HG03159 (cell line): ENCODE data around the gene ZNF436.

Experiments used
- ATAC-seq: cut with Tn5 transposase; IDR thresholded peaks from one replicate; pipeline ENCODE4 v1.9.1; 2021; ENCODE audit warnings: mild to moderate bottlenecking, moderate library complexity; ENCODE audit not compliant: unreplicated experiment

Gene ZNF436

GRCh38 chr1:23369335-23370013 is at the start of gene ZNF436:
Gene ZNF436 (minus strand): TSS chr1:23369836. CDS start chr1:23368005, 1,831 bp downstream.
- ATAC-seq, result no peak

GRCh38 chr1:23419180-23419579 is 49.5 kb upstream of the ZNF436 start:
- no peak for ATAC-seq

- ATAC-seq, result no peak
Measured at GRCh38 chr1:23417570-23417969, 47.9 kb upstream of the ZNF436 start.

DNA sequence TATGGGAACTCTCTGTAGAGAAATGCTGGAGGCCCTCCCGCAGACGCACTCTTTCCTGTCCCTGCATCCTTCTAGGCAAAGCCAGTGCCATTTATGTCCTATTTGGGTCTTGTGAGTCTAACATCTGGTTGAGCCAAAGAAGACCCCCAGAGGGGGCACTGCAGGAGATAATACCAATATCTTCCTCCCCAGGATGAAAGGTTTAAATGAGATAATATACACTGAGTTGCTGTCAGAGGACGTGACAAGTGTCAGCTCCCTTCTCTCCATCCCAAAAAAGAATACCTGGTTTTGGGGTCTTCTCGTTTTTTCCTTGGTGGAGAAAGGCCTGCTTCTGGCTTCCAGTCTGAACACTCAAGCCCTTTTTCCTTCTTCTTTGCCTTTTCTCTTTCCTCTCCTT is 47.3 kb upstream of the ZNF436 start:
- ATAC-seq, result no peak

DNA sequence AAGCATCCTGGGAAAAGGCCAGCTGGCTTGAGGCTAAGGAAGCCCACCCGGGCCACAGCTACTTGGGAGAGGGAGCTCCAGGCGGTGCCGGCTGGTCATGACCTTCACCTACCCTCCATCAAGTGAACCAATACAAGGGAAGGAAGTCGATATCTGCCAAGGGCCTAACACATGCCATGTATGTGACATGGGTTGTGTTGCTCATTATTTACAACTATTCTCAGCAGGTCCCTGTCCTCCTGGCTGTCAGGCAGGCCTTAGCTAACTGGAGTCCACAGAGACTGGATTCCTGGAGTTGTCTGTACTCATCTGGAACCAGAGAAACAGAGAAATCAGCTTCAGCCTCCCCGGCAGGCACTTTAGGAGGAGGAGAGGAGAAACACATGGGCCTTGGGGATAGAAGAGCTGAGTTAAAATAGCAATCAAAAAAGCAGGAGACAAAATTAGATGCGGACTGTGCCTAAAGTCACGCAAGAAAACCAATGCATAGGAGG is 39.2 kb upstream of the ZNF436 start:
- no peak for ATAC-seq

GRCh38 chr1:23407016-23407630 is 37.5 kb upstream of the ZNF436 start:
- ATAC-seq, result no peak

- no peak for ATAC-seq
Measured at GRCh38 chr1:23405946-23406345, 36.3 kb upstream of the ZNF436 start.

DNA sequence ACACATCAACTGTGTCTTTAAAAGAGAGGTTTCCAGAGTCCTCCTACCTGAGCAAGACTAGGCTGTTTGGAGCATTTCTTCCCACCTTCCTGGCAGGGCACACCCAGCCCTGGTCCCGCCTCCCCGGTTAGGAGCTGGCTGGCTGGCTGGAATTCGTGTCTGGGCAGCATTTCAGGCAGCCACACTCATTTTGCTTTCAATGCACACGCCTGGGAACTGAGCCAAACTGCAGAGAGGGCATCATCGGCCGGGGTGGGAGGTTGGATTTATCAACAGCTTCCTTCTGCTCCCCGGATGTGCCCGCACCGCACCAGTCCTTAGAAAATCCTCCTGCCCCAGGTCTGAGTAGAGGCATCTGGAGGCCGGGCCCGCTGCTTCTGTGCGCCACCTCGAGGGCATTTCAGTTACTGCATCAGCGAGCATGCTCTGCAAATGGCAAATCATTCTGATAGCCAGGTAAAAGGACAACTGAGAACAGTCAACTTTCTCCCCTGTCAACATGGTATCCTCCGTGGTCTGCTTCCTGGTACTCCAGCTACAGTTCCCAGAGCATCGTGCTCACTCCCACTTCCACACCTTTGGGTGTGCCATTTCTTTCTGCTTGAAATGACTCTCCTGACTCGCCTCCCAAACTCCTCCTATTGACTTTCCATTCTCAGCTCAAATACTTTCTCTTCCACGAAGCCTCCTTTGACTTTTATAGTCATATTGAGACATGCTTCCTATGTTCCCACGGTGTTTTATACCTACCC is 34.3 kb upstream of the ZNF436 start:
- ATAC-seq, result no peak

DNA sequence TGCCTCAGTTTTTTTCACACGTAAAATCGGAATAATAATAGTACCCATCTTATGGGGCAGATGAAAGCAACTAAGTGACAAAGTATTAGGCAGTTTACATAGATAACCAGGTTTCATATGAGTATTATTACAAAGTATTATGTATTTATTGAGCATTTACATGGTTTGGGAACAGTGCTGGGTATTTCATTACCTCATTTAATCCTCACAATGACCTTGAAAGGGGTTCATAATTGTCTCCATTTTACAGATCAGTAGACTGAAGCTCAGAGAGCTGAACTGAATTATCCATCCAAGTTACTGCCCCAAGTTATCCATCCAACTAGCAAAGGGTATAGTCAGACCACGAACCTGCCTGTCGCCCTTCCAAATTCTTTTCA is 33.7 kb upstream of the ZNF436 start:
- no peak for ATAC-seq

DNA sequence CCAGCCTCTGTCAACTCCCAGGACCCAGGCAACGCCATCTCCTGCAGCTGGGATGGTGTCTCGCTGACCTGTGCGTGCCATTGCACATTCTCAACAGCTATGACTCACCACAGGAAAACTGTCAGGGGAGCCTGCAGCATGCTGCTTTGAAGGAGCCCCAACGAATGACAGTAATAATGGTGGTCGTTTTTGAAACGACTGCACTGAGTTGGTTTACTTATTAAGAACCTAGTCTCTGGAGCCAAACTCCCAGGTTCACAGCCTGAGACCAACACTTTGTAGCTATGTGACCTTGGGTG is 33.4 kb upstream of the ZNF436 start:
- ATAC-seq, result no peak

DNA sequence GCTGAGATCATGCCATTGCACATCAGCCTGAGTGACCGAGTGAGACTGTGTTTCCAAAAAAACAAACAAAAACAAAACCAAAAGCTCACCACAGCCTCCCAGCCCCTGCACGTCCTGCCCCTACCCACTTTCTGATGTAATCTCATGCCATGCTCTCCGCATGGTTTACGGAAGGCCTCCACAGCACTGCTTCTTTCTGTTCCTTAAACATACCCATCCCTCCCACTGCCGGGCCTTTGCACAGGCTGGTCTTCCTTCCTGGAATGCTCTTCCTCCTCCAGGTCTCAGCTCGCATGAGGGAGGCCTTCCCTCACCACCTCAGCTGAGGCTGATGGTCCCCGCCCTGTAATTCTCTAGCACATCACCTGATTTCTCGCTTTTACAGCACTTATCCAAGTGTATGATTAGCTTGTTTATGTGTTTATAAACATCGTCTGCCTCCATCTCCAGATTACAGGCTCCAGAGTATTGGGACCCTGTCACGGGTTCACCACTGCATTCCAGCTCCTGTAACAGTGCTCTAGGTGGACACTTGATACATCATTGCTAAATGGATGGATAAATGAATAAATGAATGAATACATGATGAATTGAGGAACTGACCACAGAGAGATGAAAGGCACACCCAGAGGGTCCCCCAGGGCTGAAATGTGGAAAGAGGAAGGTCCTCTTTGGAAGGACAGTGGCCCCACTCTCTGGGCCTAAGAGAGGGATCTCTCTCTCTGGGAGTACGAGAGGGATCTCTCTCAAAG is 32.8 kb upstream of the ZNF436 start:
- ATAC-seq, result no peak

DNA sequence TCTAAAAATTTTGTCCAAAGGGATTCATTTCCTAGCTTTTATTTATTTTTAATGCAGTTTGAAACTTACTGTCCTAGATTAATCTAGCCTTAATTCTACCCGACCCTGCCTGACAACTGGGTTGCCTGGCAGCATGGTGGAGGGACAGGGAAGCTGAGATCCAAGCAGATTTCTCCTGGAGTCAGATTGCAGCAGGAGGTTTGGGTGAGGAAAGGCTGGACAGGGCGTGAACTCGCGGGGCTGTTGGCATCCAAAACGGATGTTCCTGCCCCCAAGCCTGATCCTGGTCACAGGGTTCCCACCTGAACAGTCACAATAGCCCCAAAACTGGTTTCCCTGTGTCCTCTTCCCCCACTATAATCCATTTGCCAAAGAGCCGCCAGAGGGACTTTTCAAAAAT is 31.7 kb upstream of the ZNF436 start:
- no peak for ATAC-seq

GRCh38 chr1:23400324-23401114 is 30.9 kb upstream of the ZNF436 start:
- no peak for ATAC-seq

- ATAC-seq, result no peak
Measured at GRCh38 chr1:23399229-23399628, 29.6 kb upstream of the ZNF436 start.

DNA sequence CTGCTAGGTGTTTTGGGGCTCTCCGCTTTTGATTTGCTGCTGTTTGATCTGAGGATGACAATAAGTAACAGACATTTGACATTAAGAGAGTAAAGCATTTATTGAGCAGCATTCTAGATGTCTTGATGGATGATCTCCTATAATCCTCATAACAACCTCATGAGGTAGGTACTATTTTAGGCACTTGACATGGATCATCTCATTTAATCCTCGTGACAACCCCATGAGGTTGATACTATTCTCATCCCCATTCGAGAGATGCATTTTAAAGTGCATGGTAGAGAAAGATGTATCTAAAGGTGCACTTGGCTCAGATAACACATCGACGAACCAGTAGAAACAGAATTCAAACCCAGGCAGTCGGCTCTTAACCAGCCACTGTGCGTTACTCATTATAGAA is 28.3 kb upstream of the ZNF436 start:
- no peak for ATAC-seq

DNA sequence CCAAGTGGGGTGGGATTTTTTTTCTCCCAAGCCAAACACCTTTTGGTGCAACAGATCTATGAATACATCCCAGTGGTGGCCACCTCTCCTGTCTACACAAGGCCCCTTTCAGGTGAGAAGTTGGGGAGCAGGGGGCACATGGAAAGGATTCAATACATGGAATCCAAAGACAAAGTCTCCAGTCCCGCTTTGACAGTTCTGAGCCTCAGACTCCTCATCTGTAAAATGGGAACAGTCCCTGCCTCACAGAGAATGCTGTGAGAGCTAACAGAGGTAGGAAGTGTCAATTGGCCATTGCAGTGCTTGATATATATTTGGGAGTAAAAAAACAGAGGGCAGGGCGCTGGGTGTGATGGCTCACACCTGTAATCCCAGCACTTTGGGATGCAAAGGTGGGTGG is 26.7 kb upstream of the ZNF436 start:
- no peak for ATAC-seq

DNA sequence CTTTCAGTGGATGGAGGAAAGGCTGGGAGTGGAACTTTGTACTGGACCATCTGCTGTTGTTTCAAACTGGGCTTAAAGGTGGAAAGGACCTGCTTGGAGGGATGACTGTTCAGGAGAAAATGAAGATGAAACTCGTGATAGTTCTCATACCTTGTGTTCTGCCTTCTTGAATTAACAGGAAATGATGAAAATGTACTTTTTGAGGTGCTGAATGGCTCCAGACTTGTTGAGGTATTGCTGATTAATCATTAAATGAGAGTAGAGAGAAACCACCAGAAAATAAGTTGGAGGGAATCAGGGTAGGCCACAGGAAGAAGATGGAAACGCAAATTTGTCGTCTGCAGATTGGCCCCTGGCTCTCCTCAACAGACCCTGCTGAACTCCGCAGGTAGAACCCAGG is 26.2 kb upstream of the ZNF436 start:
- no peak for ATAC-seq

DNA sequence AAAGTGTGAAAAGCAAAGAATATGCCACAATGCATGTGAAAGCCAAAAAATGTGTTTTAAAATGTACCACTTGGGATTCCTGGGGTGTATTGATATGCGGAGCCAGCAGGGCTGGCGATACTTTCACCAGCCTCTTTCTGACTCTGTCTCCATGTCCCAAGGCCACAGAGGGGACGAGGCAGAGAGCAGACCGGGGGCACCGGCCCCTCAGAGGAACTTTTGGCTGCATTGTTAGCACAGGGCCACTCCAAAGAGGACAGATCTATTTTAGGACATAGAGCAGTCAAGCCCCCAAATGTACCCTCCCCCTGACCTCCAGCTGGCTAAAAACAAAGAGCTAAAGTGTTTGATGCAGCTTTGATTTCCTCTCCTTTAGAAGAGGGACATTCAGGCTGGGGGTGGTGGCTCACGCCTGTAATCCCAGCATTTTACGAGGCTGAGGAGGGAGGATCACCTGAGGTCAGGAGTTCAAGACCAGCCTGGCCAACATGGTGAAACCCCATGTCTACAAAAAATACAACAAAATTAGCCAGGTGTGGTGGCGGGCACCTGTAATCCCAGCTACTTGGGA is 25.6 kb upstream of the ZNF436 start:
- no peak for ATAC-seq

GRCh38 chr1:23394684-23395083 is 25.0 kb upstream of the ZNF436 start:
- no peak for ATAC-seq

DNA sequence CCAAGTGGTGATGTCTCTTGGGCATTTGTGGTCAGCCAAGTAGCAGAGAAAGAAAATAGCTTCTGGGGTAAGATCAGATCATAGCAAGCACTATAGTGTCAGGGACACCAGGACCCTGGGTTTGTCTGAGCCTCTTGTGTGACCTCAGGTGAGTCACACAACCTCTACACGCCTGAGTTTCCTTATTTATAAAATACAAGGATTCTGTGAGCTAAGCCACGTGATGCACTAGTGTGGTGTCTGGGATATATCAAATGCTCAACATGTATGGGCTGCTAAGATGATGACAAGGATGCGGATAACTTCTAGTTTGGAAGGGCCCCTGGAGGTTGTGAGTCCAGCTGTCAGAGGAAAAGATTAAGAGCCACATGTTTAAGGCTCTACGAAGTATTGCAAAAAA is 24.5 kb upstream of the ZNF436 start:
- ATAC-seq, result no peak
